ENCODE measurements around the gene SSH2. TPM values are rescaled to one million over a fixed set of nuclear protein-coding genes. Genes with fewer than 3 reads are reported as not detected.

SSH2 gene
- total and polyA plus RNA-seq, 2 experiments from 2014 or later, result 32.4 to 43.2 TPM

DNA sequence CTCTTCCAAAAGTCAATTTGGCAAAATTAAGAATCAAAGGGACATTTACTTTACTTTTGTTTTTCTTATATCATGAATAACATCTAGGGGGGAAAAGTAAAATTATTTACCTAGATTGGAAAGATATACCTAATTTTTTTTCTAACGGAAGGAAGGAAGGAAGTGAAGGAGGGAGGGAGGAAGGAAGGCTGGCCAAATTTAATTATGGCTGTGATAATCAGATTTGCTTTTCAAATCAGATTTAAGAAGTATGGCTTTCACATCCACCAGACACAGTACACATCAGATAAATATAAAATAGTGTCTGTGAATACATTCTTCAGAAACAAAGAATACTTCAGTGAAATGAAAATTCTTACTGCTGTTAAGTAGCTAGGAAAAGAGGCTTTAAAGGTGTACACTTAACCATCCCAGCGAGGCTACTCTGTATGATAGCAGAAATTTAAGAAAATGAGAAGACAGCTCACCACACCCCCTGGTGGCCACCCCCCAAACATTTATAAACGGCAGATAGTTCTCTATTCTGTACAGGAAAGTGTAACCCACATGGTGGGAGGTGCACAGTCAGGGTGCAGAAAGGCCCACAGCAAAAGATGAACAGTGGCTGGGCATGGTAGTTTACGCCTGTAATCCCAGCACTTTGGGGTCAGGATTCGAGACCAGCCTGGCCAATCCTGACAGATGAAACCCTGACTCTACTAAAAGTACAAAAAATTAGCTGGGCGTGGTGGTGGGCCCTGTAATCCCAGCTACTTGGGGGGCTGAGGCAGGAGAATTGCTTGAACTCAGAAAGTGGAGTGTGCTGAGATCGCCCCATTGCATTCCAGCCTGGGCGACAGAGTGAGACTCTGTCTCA is 150.8 kb downstream of the SSH2 start:
- TF ChIP-seq, protein P1, sequence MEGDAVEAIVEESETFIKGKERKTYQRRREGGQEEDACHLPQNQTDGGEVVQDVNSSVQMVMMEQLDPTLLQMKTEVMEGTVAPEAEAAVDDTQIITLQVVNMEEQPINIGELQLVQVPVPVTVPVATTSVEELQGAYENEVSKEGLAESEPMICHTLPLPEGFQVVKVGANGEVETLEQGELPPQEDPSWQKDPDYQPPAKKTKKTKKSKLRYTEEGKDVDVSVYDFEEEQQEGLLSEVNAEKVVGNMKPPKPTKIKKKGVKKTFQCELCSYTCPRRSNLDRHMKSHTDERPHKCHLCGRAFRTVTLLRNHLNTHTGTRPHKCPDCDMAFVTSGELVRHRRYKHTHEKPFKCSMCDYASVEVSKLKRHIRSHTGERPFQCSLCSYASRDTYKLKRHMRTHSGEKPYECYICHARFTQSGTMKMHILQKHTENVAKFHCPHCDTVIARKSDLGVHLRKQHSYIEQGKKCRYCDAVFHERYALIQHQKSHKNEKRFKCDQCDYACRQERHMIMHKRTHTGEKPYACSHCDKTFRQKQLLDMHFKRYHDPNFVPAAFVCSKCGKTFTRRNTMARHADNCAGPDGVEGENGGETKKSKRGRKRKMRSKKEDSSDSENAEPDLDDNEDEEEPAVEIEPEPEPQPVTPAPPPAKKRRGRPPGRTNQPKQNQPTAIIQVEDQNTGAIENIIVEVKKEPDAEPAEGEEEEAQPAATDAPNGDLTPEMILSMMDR (IDR thresholded peaks at IDR 0.05; ENCODE audit: low read depth, low read length), result peak; percentile 72
- Histone ChIP-seq H3K9me3 (ENCODE audit: low read depth) (no peaks in the 10 kb centered on the region), H3K4me3 (no peak overlapping the region), H3K27me3 (no peaks in the 10 kb centered on the region), H3K4me1 (ENCODE audit: low read depth) (peaks cover 8% of the 10 kb centered on the region), H3K27ac (no peak overlapping the region), H3K36me3 (no peaks in the 10 kb centered on the region)
- DNase-seq (ENCODE audit: low read depth in 1 of 2, low spot score in 1 of 2), result peak; percentile 72 to 75

DNA sequence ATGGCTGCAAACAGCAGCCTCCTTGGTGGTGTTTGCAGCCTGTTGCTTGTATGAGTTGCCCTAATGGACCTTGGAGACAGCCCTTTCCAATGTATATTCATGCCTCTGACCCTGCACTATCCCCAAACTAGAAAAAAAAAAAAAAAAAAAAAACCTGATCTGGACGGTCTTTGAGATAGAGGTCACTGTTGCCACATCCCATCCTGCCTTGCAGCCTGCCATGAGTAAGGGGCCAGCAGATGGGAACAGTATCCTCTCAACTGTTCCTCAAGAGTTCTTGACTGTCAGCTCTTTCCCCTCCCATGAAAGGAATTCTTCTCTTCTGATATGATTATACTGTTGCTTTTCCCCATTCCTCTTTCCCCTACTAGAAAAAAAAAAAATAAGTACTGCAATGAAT is 152.4 kb downstream of the SSH2 start:
- Histone ChIP-seq H3K4me3 (no peak overlapping the region), H3K27ac (no peak overlapping the region), H3K9me3 (ENCODE audit: low read depth) (no peaks in the 10 kb centered on the region), H3K27me3 (no peaks in the 10 kb centered on the region), H3K4me1 (ENCODE audit: low read depth) (peaks cover 8% of the 10 kb centered on the region), H3K36me3 (no peaks in the 10 kb centered on the region)
- TF ChIP-seq, protein P1 (IDR thresholded peaks at IDR 0.05; ENCODE audit: low read depth, low read length), result no peak
- DNase-seq (ENCODE audit: low read depth in 1 of 2, low spot score in 1 of 2), result no peak

DNA sequence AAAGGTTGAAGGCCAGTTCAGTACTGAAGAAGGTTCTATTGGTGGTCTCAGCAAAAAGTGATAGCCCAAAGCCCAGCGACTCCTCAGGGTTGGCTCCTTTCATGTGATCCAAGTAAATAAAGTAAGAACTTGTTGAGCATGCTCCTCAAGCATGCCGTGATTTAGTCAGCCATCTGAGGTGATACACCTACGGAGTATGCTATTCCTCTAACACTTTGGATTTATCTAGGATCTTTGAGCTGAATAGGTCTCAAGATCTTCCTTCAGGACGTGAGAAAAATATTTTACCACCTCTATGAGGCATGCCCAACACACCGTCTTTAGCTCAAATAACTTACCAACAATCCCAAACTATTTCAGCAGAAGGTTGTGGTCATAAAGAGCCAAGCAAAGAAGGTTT is 154.0 kb downstream of the SSH2 start:
- H3K9me3 ChIP-seq (ENCODE audit: low read depth), result no peaks in the 10 kb centered on the region
- no peak overlapping the region for H3K4me3 ChIP-seq
- no peaks in the 10 kb centered on the region for H3K27me3 ChIP-seq
- no peak overlapping the region for H3K27ac ChIP-seq
- H3K4me1 ChIP-seq (ENCODE audit: low read depth), result peaks cover 14% of the 10 kb centered on the region
- no peaks in the 10 kb centered on the region for H3K36me3 ChIP-seq
- DNase-seq (ENCODE audit: low read depth in 1 of 2, low spot score in 1 of 2), result no peak
- TF ChIP-seq, protein P1 (IDR thresholded peaks at IDR 0.05; ENCODE audit: low read depth, low read length), result no peak

DNA sequence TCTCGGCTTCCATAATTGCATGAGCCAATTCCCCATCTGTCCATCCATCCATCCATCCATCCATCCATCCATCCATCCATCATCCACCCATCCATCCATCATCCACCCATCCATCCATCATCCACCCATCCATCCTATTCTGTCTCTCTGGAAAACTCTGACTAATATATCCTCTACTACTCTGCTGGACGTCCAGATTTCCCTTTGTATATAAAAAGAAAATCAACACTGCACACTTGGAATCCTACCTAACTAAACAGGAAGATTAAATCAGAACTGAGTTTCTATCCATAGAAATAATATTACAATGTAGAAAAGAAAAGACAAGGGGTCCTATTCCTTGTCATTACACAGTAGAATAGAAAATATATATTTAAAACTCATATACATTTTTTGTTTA is 157.0 kb downstream of the SSH2 start:
- Histone ChIP-seq H3K4me1 (ENCODE audit: low read depth) (peaks cover 10% of the 10 kb centered on the region), H3K36me3 (no peaks in the 10 kb centered on the region), H3K4me3 (no peak overlapping the region), H3K27me3 (no peaks in the 10 kb centered on the region), H3K9me3 (ENCODE audit: low read depth) (no peaks in the 10 kb centered on the region), H3K27ac (no peak overlapping the region)
- no peak for DNase-seq (ENCODE audit: low read depth in 1 of 2, low spot score in 1 of 2)
- TF ChIP-seq, protein P1 (IDR thresholded peaks at IDR 0.05; ENCODE audit: low read depth, low read length), result no peak

DNA sequence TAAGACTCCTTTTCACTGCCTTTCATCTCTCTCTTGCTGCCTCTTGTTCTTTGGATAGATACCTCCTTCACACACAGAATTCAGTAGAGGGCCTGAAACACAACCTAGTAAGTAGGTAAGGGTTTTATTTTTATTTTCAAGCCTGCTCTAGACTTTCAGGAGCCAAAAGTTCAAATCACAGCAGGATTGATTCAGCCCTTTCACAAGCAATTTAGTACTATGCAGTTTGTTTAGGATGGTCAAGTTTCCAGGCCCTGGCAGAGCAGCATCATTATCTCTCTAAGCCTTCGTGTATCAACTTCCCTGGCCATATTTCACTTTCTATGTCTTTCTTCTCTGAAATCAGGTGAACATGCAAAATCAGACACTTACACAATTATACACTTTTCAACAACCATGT is 158.5 kb downstream of the SSH2 start:
- Histone ChIP-seq H3K27me3 (no peaks in the 10 kb centered on the region), H3K4me3 (no peak overlapping the region), H3K27ac (peak overlapping the region; percentile 68), H3K4me1 (ENCODE audit: low read depth) (peaks cover 8% of the 10 kb centered on the region), H3K9me3 (ENCODE audit: low read depth) (no peaks in the 10 kb centered on the region), H3K36me3 (no peaks in the 10 kb centered on the region)
- no peak for DNase-seq (ENCODE audit: low read depth in 1 of 2, low spot score in 1 of 2)
- TF ChIP-seq, protein P1 (IDR thresholded peaks at IDR 0.05; ENCODE audit: low read depth, low read length), result no peak
